Ovary (tissue), 9 donors: Measurements from ENCODE around the gene MINDY1. TPM values are rescaled to one million over a fixed set of nuclear protein-coding genes. Genes with fewer than 3 reads are reported as not detected.

Experiments used
- DNase-seq, 5 donors: peaks; one replicate each; pipeline ENCODE4 v3.0.0-alpha.2; 2019 to 2020
- H3K27ac ChIP-seq, 2 donors: fragments of 200-600 bp; one replicate each; pipeline versions ENCODE4 v1.5.1 to v1.8.0; 2019 to 2022
- H3K27me3 ChIP-seq: fragments of 200-600 bp; one replicate; pipeline ENCODE4 v1.8.0; 2022
- H3K36me3 ChIP-seq: fragments of 200-600 bp; sonication (generic); one replicate; pipeline ENCODE4 v1.5.1; 2019
- H3K4me1 ChIP-seq: one replicate; pipeline ENCODE4 v1.8.1; 2013; ENCODE audit warnings: mild to moderate bottlenecking, moderate library complexity; ENCODE audit not compliant: insufficient read depth
- H3K4me3 ChIP-seq: fragments of 200-600 bp; sonication (generic); one replicate; pipeline ENCODE4 v1.5.1; 2017
- H3K9me3 ChIP-seq, 2 donors: fragments of 200-600 bp in 1 of 2; sonication (generic) in 1 of 2; one replicate each; pipeline versions ENCODE4 v1.5.1 to v1.8.1; 2013 to 2019; ENCODE audit warnings: mild to moderate bottlenecking in 1 of 2, moderate library complexity in 1 of 2
- CTCF ChIP-seq, 3 donors: fragments of 450-650 bp in 2 of 3; fragments of 200-600 bp in 1 of 3; IDR thresholded peaks; one replicate each; pipeline versions ENCODE4 v1.5.1 to v1.8.0; 2016 to 2022; ENCODE audit warnings: antibody characterized with exemption in 3 of 3, mild to moderate bottlenecking in 1 of 3
- EP300 ChIP-seq: sonication (generic); formaldehyde crosslinking; IDR thresholded peaks from one replicate; pipeline ENCODE4 v1.6.1; 2017; ENCODE audit warnings: antibody characterized with exemption
- POLR2A ChIP-seq: fragments of 450-650 bp; IDR thresholded peaks from one replicate; pipeline ENCODE4 v1.6.1; 2017; ENCODE audit warnings: antibody characterized with exemption, mild to moderate bottlenecking, moderate library complexity
- WGBS, 3 donors: extraction: QIAGEN DNeasy Blood & Tissue Kit in 1 of 3; methylation state at CpG; one replicate each; pipeline versions ENCODE4 v1.1.5 to v1.1.7; 2013 to 2017; 5-methylcytosine and 5-hydroxymethylcytosine counted together
- intact Hi-C, 4 donors: fragments of 100-400 bp; cut with DNase I; formaldehyde crosslinking; loops; one replicate each; pipeline versions ENCODE4 v1.11.0 to v1.15.1; 2022 to 2023
- polyA plus RNA-seq, 2 donors: library from polyadenylated mRNA; stranded (reverse); fragments of 200-250 nt in 1 of 2; fragments of 350-450 nt in 1 of 2; fragmentation: Illumina TruSeq in 1 of 2; extraction: RNeasy Lipid Tissue Mini Kit (QIAGEN cat#74804) in 1 of 2; gene quantifications; one replicate each; pipeline ENCODE4 v1.2.3, GENCODE V29; 2013 to 2014
- total RNA-seq, 7 donors: library from RNA; depleted of rRNA in 2 of 7; stranded (reverse); fragments of >200 nt in 2 of 7; fragmentation: NEBNext Ultra II Directional in 3 of 7; extraction: Animal tissue kit (Norgen Biotek cat#: 25700) in 3 of 7; gene quantifications; one replicate each; pipeline versions ENCODE4 v1.1.0 to v1.2.4, GENCODE V29; 2016 to 2023
- donor health status: DM: no; HTN: no; CAD: no; lungs with moderate emphysema.
- donor health status: DM: no; HTN: no; CAD: no.
- donor health status: Bipolar disorder and iron deficiency.
- donor health status: DM: yes; HTN: yes; CAD: no.
- donor health status: DM: no; HTN: no; CAD: no.
- donor health status: DM: yes; HTN: yes; CAD: no.

MINDY1 gene
- total and polyA plus RNA-seq, 9 donors, result 17.1 to 35.6 (median 26.9) TPM

DNA sequence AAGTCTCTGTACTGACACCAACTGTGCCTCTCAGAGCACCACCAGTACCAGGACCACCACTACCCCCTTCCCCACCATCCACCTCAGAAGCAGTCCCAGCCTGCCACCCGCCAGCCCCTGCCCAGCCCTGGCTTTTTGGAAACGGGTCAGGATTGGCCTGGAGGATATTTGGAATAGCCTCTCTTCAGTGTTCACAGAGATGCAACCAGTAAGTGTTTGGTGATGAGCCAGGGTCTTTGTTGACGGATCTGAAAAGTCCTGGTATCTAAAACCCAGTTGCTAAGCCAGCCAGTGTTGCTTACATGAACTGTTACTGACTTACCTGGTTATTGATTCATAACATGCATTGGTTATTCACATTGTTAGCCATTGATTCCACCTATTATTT, 41.9 kb upstream of the MINDY1 start:
- no peak for DNase-seq
- Histone ChIP-seq H3K9me3 (no peaks in the 10 kb centered on the region), H3K36me3 (no peaks in the 10 kb centered on the region), H3K4me3 (peak overlapping the region; percentile 81), H3K27me3 (no peaks in the 10 kb centered on the region), H3K4me1 (no peaks in the 10 kb centered on the region), H3K27ac (peak overlapping the region; percentile 66 to 89)
- 0 to 6% (median 2%) methylated on average over 3 of the region's 3 CpGs for WGBS, 3 donors
- no peak for TF ChIP-seq POLR2A
- TF ChIP-seq CTCF (IDR thresholded peaks at IDR 0.05), result no peak
- no peak for TF ChIP-seq EP300
- intact Hi-C loops, result loop anchor here in 1 of 4 donors (2.0 kb wide), 1 partner anchor 22 kb away; the partner anchor contains the start of gene GABPB2

DNA sequence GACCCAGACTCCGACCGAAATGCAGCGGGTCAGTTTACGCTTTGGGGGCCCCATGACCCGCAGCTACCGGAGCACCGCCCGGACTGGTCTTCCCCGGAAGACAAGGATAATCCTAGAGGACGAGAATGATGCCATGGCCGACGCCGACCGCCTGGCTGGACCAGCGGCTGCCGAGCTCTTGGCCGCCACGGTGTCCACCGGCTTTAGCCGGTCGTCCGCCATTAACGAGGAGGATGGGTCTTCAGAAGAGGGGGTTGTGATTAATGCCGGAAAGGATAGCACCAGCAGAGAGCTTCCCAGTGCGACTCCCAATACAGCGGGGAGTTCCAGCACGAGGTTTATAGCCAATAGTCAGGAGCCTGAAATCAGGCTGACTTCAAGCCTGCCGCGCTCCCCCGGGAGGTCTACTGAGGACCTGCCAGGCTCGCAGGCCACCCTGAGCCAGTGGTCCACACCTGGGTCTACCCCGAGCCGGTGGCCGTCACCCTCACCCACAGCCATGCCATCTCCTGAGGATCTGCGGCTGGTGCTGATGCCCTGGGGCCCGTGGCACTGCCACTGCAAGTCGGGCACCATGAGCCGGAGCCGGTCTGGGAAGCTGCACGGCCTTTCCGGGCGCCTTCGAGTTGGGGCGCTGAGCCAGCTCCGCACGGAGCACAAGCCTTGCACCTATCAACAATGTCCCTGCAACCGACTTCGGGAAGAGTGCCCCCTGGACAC, 41.4 kb upstream of the MINDY1 start:
- H3K4me3 ChIP-seq, result peak overlapping the region; percentile 81
- H3K4me1 ChIP-seq, result no peaks in the 10 kb centered on the region
- no peaks in the 10 kb centered on the region for H3K9me3 ChIP-seq
- no peaks in the 10 kb centered on the region for H3K36me3 ChIP-seq
- H3K27ac ChIP-seq, result peak overlapping the region; percentile 66 to 89
- TF ChIP-seq EP300, result no peak
- peak in 2 of 3 donors; percentile 42 to 46 for TF ChIP-seq CTCF (IDR thresholded peaks at IDR 0.05)
- intact Hi-C loops, result loop anchor here in 1 of 4 donors (2.0 kb wide), 1 partner anchor 23 kb away; the partner anchor contains the start of gene GABPB2
- no peaks in the 10 kb centered on the region for H3K27me3 ChIP-seq
- peak; percentile 67 to 77 (median 71) for DNase-seq
- WGBS, 3 donors, result 0 to 1% (median 1%) methylated on average over 31 to 48 of the region's 48 CpGs

GRCh38 chr1:151047591-151047924, 40.9 kb upstream of the MINDY1 start, which contains the start of gene C1orf56:
Gene C1orf56, plus strand, starts transcription at chr1:151047751. Its CDS starts 97 bp downstream, at chr1:151047848.
- H3K27me3 ChIP-seq, result no peaks in the 10 kb centered on the region
- intact Hi-C loops, result no loop called here
- DNase-seq, result peak; percentile 83 to 88 (median 83)

DNA sequence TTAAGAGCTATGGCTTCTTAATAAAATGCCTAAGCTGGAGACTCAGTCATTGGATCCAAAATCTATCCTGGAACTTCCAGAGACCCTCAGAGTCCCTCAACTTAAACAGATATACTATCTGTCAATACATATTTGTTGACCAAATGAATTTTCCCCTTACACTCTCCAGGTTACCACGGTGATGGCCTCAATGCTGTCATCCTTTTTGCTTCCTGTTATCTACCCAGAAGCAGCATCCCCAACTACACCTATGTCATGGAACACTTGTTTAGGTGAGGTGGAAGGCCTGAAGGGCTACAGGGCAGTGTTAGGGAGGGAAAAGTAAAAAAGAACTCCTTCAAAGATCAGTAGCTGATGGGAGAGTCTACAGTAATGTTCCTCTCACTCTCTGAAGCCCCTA, 36.5 kb upstream of the MINDY1 start:
- H3K9me3 ChIP-seq, result no peaks in the 10 kb centered on the region

More at GRCh38 chr1:151047591-151047924, 40.9 kb upstream of the MINDY1 start, which contains the start of gene C1orf56:
- peak within 1 kb of the TSS; percentile 66 to 89 for H3K27ac ChIP-seq
- no peak for TF ChIP-seq CTCF (IDR thresholded peaks at IDR 0.05)
- peak; percentile 67 for TF ChIP-seq POLR2A
- H3K9me3 ChIP-seq, result no peaks in the 10 kb centered on the region
- H3K36me3 ChIP-seq, result no peaks in the 10 kb centered on the region
- WGBS, 3 donors, result 0 to 1% (median 0%) methylated on average over 25 to 29 of the region's 29 CpGs
- no peaks in the 10 kb centered on the region for H3K4me1 ChIP-seq
- peak within 1 kb of the TSS; percentile 81 for H3K4me3 ChIP-seq

More for the DNA sequence above, 36.5 kb upstream of the MINDY1 start:
- TF ChIP-seq EP300, result no peak
- no peak for TF ChIP-seq CTCF (IDR thresholded peaks at IDR 0.05)
- no peak for TF ChIP-seq POLR2A
- no peak overlapping the region for H3K4me3 ChIP-seq
- no peaks in the 10 kb centered on the region for H3K27me3 ChIP-seq
- no peaks in the 10 kb centered on the region for H3K4me1 ChIP-seq
- intact Hi-C loops, result no loop called here
- WGBS, 3 donors, result 88 to 94% (median 90%) methylated on average over 1 of the region's 1 CpG
- H3K27ac ChIP-seq, result no peak overlapping the region
- no peaks in the 10 kb centered on the region for H3K36me3 ChIP-seq
- no peak for DNase-seq
